Fibroblast of lung (primary cell): ENCODE measurements around the gene KRTAP5-1.

ENCODE experiments used
- EZH2 ChIP-seq: IDR thresholded peaks from 2 replicates; pipeline ENCODE4 v1.5.1; 2012; ENCODE audit warnings: low read length, control low read depth, mild to moderate bottlenecking; ENCODE audit errors: missing control alignments
- TF ChIP-seq, protein P1 (sequence below), 2 donors: IDR thresholded peaks in 1 of 2; conservative IDR thresholded peaks in 1 of 2; 1 replicate in 1 of 2; 2 replicates in 1 of 2; pipeline ENCODE4 v1.5.1; 2011 to 2012; ENCODE audit warnings: low read length in 2 of 2, control low read depth in 1 of 2, inconsistent platforms in 1 of 2, low read depth in 1 of 2, mild to moderate bottlenecking in 1 of 2

DNA sequence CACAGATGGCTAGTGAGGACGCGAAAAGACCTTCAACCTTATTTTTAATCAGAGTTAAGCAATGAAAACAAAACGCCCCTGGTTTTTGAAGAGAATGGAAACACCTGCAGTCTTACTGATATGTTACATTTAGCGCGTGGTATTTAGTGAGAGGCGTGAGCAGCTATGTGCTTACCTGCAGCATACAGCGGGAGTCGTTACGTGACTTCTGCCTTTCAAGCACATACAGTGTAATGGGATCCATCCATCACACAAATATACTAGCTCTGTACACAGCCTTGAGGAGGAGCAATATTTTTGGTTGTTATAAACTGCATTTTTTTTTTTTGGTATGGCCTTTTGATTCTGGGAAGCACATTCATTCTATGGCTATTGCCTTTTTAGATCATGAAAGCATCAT lies 7.5 kb upstream of the KRTAP5-1 start:
- TF ChIP-seq, protein P1, sequence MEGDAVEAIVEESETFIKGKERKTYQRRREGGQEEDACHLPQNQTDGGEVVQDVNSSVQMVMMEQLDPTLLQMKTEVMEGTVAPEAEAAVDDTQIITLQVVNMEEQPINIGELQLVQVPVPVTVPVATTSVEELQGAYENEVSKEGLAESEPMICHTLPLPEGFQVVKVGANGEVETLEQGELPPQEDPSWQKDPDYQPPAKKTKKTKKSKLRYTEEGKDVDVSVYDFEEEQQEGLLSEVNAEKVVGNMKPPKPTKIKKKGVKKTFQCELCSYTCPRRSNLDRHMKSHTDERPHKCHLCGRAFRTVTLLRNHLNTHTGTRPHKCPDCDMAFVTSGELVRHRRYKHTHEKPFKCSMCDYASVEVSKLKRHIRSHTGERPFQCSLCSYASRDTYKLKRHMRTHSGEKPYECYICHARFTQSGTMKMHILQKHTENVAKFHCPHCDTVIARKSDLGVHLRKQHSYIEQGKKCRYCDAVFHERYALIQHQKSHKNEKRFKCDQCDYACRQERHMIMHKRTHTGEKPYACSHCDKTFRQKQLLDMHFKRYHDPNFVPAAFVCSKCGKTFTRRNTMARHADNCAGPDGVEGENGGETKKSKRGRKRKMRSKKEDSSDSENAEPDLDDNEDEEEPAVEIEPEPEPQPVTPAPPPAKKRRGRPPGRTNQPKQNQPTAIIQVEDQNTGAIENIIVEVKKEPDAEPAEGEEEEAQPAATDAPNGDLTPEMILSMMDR (conservative IDR thresholded peaks at IDR 0.05 in 1 of 2, IDR thresholded peaks at IDR 0.05 in 1 of 2; ENCODE audit: low read depth in 1 of 2, low read length in 2 of 2) = no peak
- no peak for TF ChIP-seq EZH2
